CD4-positive, alpha-beta T cell (primary cell): ENCODE results near the gene IL31RA. TPM values are rescaled to one million over a fixed set of nuclear protein-coding genes. Genes with fewer than 3 reads are reported as not detected.

Experiments
- ATAC-seq: fragments of 200-7000 bp; cut with Tn5 transposase; one replicate; pipeline ENCODE4 v1.10.0; 2022; ENCODE audit warnings: mild to moderate bottlenecking; ENCODE audit not compliant: poor library complexity
- CTCF ChIA-PET: fragments of 350-600 bp; sonication (Branson Sonifier 250); formaldehyde crosslinking; loops from one replicate; lab custom pipeline; 2021; ENCODE audit warnings: antibody characterized with exemption, inconsistent platforms; lab: Charles Lee
- POLR2A ChIA-PET: fragments of 350-600 bp; sonication (Branson Sonifier 250); formaldehyde crosslinking; loops from one replicate; lab custom pipeline; 2021; ENCODE audit warnings: antibody characterized with exemption, inconsistent platforms; lab: Charles Lee
- DNase-seq, 14 experiments: peaks; one replicate each; pipeline ENCODE4 v3.0.0-alpha.2; 2013 to 2020; ENCODE audit warnings: mixed read lengths in 2 of 14
- H3K27ac ChIP-seq, 2 donors: one replicate each; pipeline versions ENCODE4 v1.5.1 to v1.7.0; 2013; ENCODE audit warnings: low read length in 2 of 2, low read depth in 1 of 2, mild to moderate bottlenecking in 1 of 2
- H3K27me3 ChIP-seq, 2 experiments: 1 replicate in 1 of 2; 2 replicates in 1 of 2; pipeline versions ENCODE4 v1.6.1 to v1.7.0; 2013; ENCODE audit warnings: low read length in 2 of 2, control low read depth in 1 of 2, mild to moderate bottlenecking in 1 of 2, moderate library complexity in 1 of 2; ENCODE audit not compliant: insufficient read depth in 2 of 2, control insufficient read depth in 1 of 2
- H3K36me3 ChIP-seq: one replicate; pipeline ENCODE4 v1.6.1; 2013; ENCODE audit warnings: low read length, control low read depth; ENCODE audit not compliant: insufficient read depth
- H3K4me1 ChIP-seq: one replicate; pipeline ENCODE4 v1.6.1; 2013; ENCODE audit warnings: low read length, control low read depth; ENCODE audit not compliant: insufficient read depth
- H3K4me3 ChIP-seq: one replicate; pipeline ENCODE4 v1.5.1; 2013; ENCODE audit warnings: mild to moderate bottlenecking, low read length, moderate library complexity
- H3K9me3 ChIP-seq, 2 experiments: 1 replicate in 1 of 2; 2 replicates in 1 of 2; pipeline versions ENCODE4 v1.6.1 to v1.7.0; 2013; ENCODE audit warnings: low read length in 2 of 2, mild to moderate bottlenecking in 2 of 2, control low read depth in 1 of 2, moderate library complexity in 1 of 2; ENCODE audit not compliant: control insufficient read depth in 1 of 2, insufficient read depth in 1 of 2
- H3K27ac Mint-ChIP-seq: one replicate; pipeline ENCODE4 v1.8.0; 2020; ENCODE audit warnings: mixed read lengths
- H3K27me3 Mint-ChIP-seq: one replicate; pipeline ENCODE4 v1.8.0; 2021; ENCODE audit warnings: mixed read lengths
- H3K36me3 Mint-ChIP-seq: one replicate; pipeline ENCODE4 v1.8.0; 2021; ENCODE audit warnings: low read depth, mixed read lengths
- H3K4me1 Mint-ChIP-seq: one replicate; pipeline ENCODE4 v1.8.0; 2021; ENCODE audit warnings: low read depth, mixed read lengths
- H3K4me3 Mint-ChIP-seq: one replicate; pipeline ENCODE4 v1.8.0; 2020; ENCODE audit warnings: mild to moderate bottlenecking, mixed read lengths
- H3K9me3 Mint-ChIP-seq: one replicate; pipeline ENCODE4 v1.8.0; 2020; ENCODE audit warnings: mixed read lengths
- CTCF ChIP-seq: fragments of 200-600 bp; IDR thresholded peaks from one replicate; pipeline ENCODE4 v1.8.0; 2022; ENCODE audit warnings: antibody characterized with exemption, mild to moderate bottlenecking
- intact Hi-C, 2 experiments: fragments of 100-400 bp; cut with DNase I in 1 of 2; cut with micrococcal nuclease in 1 of 2; formaldehyde crosslinking; loops; one replicate each; pipeline versions ENCODE4 v1.15.1 to v1.9.0; 2023 to 2025; cut with DNase I, micrococcal nuclease
- total RNA-seq, 174 experiments: library from RNA in 2 of 174; stranded (reverse) in 2 of 174; gene quantifications; one replicate each; pipeline ENCODE4 v1.2.3 and lab custom pipeline; 2021 to 2026

Gene IL31RA
- total RNA-seq, 2 experiments from 2014 or later: not detected

GRCh38 chr5:55966284-55966683 lies 115.1 kb downstream of the IL31RA start:
- intact Hi-C loops: no loop called here
- ATAC-seq (no peak), DNase-seq (no peak)
- peak overlapping the region; percentile 64 for H3K27ac Mint-ChIP-seq
- TF ChIP-seq CTCF: no peak
- no peaks in the 10 kb centered on the region for H3K9me3 Mint-ChIP-seq
- no peaks in the 10 kb centered on the region for H3K27me3 Mint-ChIP-seq
- CTCF ChIA-PET: interaction anchor here (0.6 kb wide), 1 partner anchor 21 kb away, joined by 5 read pairs; no protein-coding TSS in a partner anchor
- H3K4me3 Mint-ChIP-seq: peak overlapping the region; percentile 2
- Histone ChIP-seq H3K36me3 (peaks cover 73% of the 10 kb centered on the region), H3K4me1 (peaks cover 7% of the 10 kb centered on the region), H3K9me3 (no peaks in the 10 kb centered on the region), H3K27ac (no peak overlapping the region), H3K4me3 (no peak overlapping the region), H3K27me3 (no peaks in the 10 kb centered on the region)
- POLR2A ChIA-PET: no interaction called here
- H3K4me1 Mint-ChIP-seq: peaks cover 67% of the 10 kb centered on the region
- H3K36me3 Mint-ChIP-seq: peaks cover 93% of the 10 kb centered on the region

- Histone ChIP-seq H3K36me3 (peaks cover 72% of the 10 kb centered on the region), H3K27me3 (no peaks in the 10 kb centered on the region), H3K27ac (peak overlapping the region in 1 of 2 donors; percentile 29), H3K4me3 (no peak overlapping the region), H3K4me1 (peaks cover 20% of the 10 kb centered on the region), H3K9me3 (no peaks in the 10 kb centered on the region)
- peaks cover 70% of the 10 kb centered on the region for H3K4me1 Mint-ChIP-seq
- peak overlapping the region; percentile 10 for H3K27ac Mint-ChIP-seq
- ATAC-seq: no peak
- intact Hi-C loops: loop anchor here in 1 of 2 experiments (2.0 to 10.0 kb wide), 2 partner anchors 31 to 865 kb away; no protein-coding TSS in a partner anchor
- ChIA-PET CTCF (interaction anchor here (1.2 kb wide), 1 partner anchor 231 kb away, joined by 4 read pairs; no protein-coding TSS in a partner anchor), POLR2A (interaction anchor here (1.4 kb wide), 2 partner anchors 15 to 135 kb away, joined by 4 read pairs; no protein-coding TSS in a partner anchor)
- no peaks in the 10 kb centered on the region for H3K9me3 Mint-ChIP-seq
- TF ChIP-seq CTCF: no peak
- H3K36me3 Mint-ChIP-seq: peaks cover 98% of the 10 kb centered on the region
- DNase-seq: no peak
- peak overlapping the region; percentile 55 for H3K4me3 Mint-ChIP-seq
- no peaks in the 10 kb centered on the region for H3K27me3 Mint-ChIP-seq
These were observed 118.8 kb downstream of the IL31RA start for GRCh38 chr5:55969956-55970355.

Other genes starting within 250 kb of the IL31RA start
- gene SLC38A9, start 139.0 kb upstream of the IL31RA start, total RNA-seq: 10 to 100 TPM; 10.0 to 10.3 TPM
- gene DDX4, start 113.3 kb upstream of the IL31RA start, total RNA-seq: not detected
- 100 to 1,000 TPM; 377 to 404 TPM for gene IL6ST, start 143.6 kb downstream of the IL31RA start, total RNA-seq